ENCODE results near the gene GCC1. TPM values are rescaled to one million over a fixed set of nuclear protein-coding genes. Genes with fewer than 3 reads are reported as not detected.

The GCC1 gene
- total RNA-seq, 1 experiment from 2014 or later: 16.8 TPM

- peaks cover 18 to 33% of the 10 kb centered on the region in 2 experiments for H3K4me1 Mint-ChIP-seq
- no peak overlapping the region for H3K9ac ChIP-seq (ENCODE audit: extremely low read depth, insufficient read length, low read length)
- no peak for DNase-seq
- TF ChIP-seq CTCF (conservative IDR thresholded peaks at IDR 0.05): no peak
- H2BK12ac ChIP-seq (ENCODE audit: insufficient read length, low read depth, low read length): no peak overlapping the region
- no peaks in the 10 kb centered on the region for H3K9me3 ChIP-seq (ENCODE audit: control insufficient read depth, low read depth, low read length)
- no peaks in the 10 kb centered on the region for H3K79me2 ChIP-seq (ENCODE audit: insufficient read depth, low read length)
- H4K91ac ChIP-seq (ENCODE audit: insufficient read length, low read depth, low read length): no peak overlapping the region
- H3K27ac Mint-ChIP-seq: no peak overlapping the region
- H3K4ac ChIP-seq (ENCODE audit: low read depth, low read length): no peak overlapping the region
- WGBS (ENCODE audit: extremely low coverage, insufficient read length, low lambda C conversion rate): no CpG with 5 or more reads among the region's 2 CpGs
- H3K27me3 ChIP-seq (ENCODE audit: insufficient read depth, low read length): peaks cover 7% of the 10 kb centered on the region; the same call in 1 of the 2 replicates
- H4K8ac ChIP-seq (replicated peaks; ENCODE audit: insufficient read length, low read depth, low read length): no peak overlapping the region
- H2BK5ac ChIP-seq (ENCODE audit: insufficient read length, low read length): no peak overlapping the region
- peaks cover 18% of the 10 kb centered on the region for H3K23me2 ChIP-seq (ENCODE audit: insufficient read length, low read depth, low read length, poor library complexity, severe bottlenecking)
- no peak overlapping the region for H3K14ac ChIP-seq (ENCODE audit: insufficient read depth, low read length)
- H3K27ac ChIP-seq (ENCODE audit: insufficient read length, low read depth, low read length): no peak overlapping the region
- no peak overlapping the region for H2BK20ac ChIP-seq (ENCODE audit: low read depth, low read length, poor library complexity, severe bottlenecking)
- H3K27me3 Mint-ChIP-seq (ENCODE audit: low read depth): peaks cover 24% of the 10 kb centered on the region
- no peak overlapping the region for H4K5ac ChIP-seq (ENCODE audit: insufficient read length, low read depth, low read length)
- H3K4me3 Mint-ChIP-seq: peak overlapping the region in 1 of 2 experiments; percentile 37; a peak in 1 of 5 replicates
- peaks cover 6% of the 10 kb centered on the region for H3K79me1 ChIP-seq (ENCODE audit: insufficient read depth, low read depth, low read length, poor library complexity, severe bottlenecking)
- H3K23ac ChIP-seq (ENCODE audit: insufficient read length, low read depth, low read length): no peak overlapping the region
- H2BK120ac ChIP-seq (ENCODE audit: low read depth, low read length, poor library complexity, severe bottlenecking): no peak overlapping the region
- H4K20me1 ChIP-seq (ENCODE audit: control insufficient read depth, insufficient read depth, insufficient read length): no peaks in the 10 kb centered on the region
- H3T11ph ChIP-seq (ENCODE audit: low read length): no peak overlapping the region
- H2BK15ac ChIP-seq (ENCODE audit: low read depth, low read length): no peak overlapping the region
- H3K56ac ChIP-seq (ENCODE audit: insufficient read length, low read depth, low read length): no peak overlapping the region
- H3K4me2 ChIP-seq (ENCODE audit: insufficient read depth, insufficient read length, low read length): no peak overlapping the region
- no peak overlapping the region for H3K18ac ChIP-seq (ENCODE audit: insufficient read length, low read depth, low read length)
- H3K4me1 ChIP-seq (ENCODE audit: insufficient read depth, low read length): peaks cover 2% of the 10 kb centered on the region; the same call in 1 of the 2 replicates
- H2AK5ac ChIP-seq (ENCODE audit: insufficient read length, low read length): no peak overlapping the region
- no peak overlapping the region for H2AFZ ChIP-seq (ENCODE audit: low read length)
- no peaks in the 10 kb centered on the region for H3K9me3 Mint-ChIP-seq
- H3K36me3 Mint-ChIP-seq (ENCODE audit: insufficient read depth in 1 of 3, low read depth in 3 of 3): peaks cover 28 to 51% (median 34%) of the 10 kb centered on the region in 3 experiments
These were observed 950 bp upstream of the GCC1 start for GRCh38 chr7:127586346-127586745.

All from H9 (cell line).